ENCODE measurements around the gene PARD3B.
A peak's percentile ranks its signal among the peaks of the same experiment; 100 is the strongest.

Gene PARD3B

DNA sequence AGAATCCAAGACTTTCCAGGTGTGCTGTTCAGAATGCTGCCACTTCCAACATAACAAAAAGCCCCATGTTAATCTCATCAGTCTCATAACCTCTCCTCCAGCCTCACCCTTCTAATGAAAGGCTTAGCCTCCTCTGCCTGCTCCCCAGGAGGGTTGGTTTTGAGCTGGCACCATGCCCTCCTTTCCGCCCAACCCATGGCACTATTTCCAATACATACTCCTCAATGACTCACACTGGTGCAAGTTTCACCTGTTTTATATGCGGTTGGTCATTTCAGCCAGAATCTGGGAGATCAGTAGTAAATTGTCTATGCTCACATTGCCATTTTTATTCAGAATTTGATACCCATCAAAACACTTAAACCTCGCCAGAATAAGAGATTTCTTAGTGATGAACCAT, 979.4 kb downstream of the PARD3B start:
- DNase-seq (ENCODE audit: extremely low read depth in 1 of 2, low read depth in 1 of 2) = no peak

DNA sequence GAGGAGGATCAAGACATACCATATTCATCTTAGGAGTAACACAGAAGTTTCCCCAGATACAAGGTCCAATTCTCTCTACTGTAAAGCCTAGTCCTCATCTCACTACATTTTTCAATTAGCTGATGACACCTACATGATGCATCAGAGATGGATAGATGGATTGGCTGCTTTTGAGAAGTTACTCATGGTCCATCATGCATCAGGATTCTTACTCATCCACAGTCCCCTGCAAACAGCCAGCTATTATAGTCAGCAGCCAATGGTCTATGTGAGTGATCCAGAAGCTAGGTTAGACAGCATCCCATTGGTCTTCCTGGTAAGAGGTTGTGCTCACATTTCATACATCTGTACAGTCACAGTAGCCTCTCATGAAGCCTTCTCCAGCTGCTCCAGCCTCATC, 982.5 kb downstream of the PARD3B start:
- no peak for DNase-seq (ENCODE audit: extremely low read depth in 1 of 2, low read depth in 1 of 2)

DNA sequence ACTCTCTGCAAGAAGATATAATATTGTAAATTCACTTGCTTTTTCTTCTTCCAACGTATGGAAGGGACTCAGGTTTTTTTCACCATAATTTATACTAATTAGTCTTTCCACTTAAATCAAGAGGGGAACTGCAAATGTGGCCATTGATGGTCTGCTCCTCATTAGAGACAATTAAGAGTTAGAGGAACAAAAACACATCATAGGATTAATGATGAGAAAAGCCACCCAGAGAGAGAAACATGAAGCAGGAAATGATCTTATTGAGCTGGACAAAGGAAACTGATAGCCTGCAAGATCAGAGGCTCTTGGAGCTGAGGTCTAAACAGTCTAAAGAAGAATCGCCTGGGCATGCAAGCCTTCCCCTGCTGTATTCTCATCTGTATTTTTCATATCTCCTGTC, 985.8 kb downstream of the PARD3B start:
- DNase-seq (ENCODE audit: extremely low read depth in 1 of 2, low read depth in 1 of 2) = no peak

DNA sequence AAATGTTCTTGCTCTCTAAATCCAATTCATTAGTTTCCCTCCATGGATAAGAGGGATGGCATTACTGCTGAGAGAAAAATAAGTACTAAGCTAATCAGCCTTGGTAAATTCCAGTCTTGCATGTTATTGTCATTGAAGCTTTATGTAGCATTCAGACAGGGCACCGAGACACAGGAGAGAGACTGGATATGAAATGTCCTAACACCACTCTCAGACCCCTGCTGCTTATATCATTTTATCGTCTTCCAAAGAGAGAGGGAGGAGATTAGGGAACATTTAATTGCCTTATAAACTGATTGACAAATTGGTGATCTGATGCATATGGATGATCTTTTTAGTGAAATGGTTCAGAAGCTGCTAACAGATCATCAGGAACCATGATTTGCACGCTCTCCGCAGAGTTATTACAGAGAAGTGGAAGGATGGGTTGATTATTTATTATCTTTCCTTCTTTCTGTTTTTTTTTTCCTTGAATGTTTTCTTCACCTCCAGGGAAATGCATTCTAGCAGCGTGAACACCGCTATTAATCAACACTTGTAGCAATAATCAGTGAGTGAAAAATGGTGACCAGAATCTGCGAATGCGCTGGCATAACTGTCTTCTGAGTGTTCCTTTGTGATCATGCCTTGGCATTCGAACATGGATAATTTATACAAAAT, 986.3 kb downstream of the PARD3B start:
- DNase-seq (ENCODE audit: extremely low read depth in 1 of 2, low read depth in 1 of 2) = no peak

DNA sequence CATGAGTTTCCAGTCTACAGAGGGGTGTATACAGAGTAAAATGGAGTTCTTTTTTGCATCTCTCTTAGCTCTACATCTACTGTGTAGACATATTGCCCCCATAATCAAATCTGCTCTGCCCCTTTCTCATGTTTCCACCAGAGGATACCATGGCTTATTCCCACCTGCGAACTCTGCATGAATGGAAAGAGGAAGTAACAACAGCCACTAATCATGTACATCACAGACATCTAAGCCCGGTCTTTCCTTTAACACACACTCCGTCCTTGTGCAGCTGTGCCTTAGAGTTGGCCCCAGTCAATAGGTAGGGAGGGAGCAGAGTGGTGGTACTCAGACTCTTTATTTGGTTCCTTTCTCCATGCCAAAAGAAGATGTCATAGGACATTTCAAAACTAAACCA, 989.7 kb downstream of the PARD3B start:
- DNase-seq (ENCODE audit: extremely low read depth in 1 of 2, low read depth in 1 of 2) = no peak

DNA sequence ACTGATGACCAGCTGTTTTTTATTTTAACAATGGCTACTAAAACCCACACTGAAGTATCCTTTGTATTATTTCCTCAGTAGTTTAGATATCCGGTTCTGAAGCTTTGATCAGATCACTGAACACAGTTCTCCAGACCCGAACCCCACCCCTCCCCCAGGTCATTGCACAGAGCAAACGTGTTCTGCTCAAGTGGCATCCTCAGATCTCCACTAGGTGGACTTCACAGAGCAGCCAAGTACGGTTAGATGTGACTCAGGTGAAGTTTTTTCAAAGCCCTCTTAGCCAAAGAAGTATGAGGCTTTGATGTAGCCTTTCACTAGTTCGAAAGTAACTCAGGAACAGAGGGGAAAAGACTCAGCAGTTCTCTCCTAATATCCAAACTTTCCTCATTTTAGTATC, 994.3 kb downstream of the PARD3B start:
- DNase-seq (ENCODE audit: extremely low read depth in 1 of 2, low read depth in 1 of 2) = no peak

DNA sequence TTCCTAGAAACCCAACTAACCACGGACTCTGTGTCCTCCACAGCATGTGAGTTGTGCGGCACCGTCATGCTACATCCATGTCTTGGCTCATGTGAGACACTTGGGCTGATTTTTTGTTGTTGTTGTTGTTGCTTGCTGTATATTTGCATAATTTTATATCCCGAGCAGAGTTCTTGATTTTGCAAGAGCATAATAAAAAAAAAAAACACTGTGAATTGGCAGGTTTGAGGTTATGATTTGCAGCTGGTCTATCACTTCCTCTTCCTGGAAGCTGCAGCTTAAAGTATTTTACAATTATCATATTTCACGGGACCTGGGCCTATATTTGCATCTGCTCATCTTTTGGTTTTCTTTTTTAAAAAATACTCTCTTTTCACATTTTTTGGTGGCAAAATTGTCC, 994.8 kb downstream of the PARD3B start:
- no peak for DNase-seq (ENCODE audit: extremely low read depth in 1 of 2, low read depth in 1 of 2)

DNA sequence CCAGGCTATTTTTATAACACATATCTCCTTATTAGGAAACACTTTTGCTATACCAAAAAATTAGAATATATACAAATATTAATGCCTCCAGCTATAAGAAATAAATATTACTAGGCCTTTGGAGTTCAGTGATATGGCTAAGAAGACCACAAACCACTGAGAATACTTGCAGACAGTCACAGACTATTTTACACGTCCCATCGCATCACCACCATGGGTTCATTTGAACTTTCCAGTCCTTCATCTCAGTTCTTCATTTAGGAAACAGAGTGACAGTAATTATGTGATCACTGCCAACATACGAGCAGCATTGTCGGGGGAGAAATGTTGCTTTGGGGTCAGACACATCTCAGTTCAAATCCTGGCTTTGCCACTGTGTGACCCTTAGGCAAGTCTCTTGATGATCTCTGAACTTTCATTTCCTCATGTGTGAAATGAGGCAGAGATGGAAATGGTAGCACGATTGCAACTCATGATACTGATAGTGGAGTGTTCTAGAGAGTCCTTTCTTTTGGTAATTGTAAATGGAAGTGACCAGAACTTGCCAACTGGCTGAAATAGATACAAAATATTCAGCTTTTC, 998.1 kb downstream of the PARD3B start:
- DNase-seq (ENCODE audit: extremely low read depth in 1 of 2, low read depth in 1 of 2) = no peak

DNA sequence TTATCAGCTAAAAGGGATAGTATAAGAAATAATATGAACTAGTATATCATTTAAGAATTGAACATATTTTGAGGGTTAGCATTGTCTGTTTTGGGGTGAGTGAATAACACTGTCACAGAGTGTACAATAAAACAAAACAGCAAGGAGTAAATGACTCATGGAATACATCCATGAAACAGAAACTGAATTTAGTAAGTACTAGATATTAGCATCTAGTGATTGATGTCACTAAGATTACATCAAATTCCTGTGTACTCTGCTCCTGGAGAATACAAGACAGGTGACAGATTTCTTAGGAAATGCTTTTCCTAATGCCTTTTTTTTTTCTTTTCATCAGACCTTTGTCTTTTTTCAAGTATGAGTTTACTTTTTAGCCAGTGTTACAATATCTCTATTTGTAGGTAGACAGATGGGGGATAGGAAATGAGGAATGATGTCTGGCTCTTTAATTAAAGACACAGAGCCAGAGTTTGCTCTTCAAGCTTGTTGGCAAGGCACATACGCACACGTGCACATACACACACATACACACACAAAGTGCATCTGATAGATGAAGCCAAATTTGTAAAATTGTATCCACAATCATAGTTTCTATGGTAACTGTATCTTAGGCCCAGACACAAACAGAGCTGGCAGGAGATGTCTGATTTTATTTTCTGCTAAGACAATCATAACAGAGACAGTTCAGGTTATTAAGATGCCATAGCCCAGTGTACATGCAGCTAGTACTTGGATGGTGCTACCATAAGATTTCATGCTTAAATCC, 998.8 kb downstream of the PARD3B start:
- no peak for DNase-seq (ENCODE audit: extremely low read depth in 1 of 2, low read depth in 1 of 2)

DNA sequence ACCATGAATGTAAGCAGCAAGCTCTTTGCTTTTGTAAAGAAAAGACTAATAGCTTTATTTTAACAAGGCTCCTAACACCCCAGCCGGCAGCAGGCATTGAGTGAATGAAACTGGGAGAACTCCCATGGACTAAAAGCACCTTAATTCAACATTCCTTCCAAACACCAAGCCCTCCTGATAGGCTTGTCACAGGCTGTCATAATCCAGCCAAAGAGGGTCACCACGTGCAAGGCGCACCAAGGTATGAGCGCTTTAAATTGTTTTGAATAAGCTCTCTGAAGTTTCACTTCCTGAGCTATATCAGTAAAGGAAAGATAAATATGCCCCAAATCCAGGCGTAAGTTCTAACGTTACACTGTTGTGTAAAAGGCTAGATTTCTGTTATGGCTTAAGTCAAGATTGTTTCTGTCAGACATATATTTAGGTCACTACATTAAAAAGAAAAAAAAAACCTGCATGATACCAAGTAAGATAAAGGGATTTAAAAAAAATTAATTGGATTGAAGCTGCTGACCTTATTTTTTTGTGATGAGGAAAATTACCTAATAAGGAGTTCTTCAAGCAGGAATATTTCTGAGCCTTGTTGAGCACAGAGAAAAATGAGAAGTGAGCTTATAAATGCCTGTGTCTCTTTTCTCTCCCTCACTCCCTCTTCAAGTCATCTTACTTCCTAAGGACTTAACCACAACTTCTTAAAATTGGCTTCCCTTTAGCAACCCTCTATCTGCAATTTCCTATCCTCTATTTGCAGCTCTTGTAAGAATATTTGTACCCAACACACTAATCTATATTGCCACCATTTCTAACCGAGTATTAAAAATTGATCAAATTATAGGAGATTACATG, 1000.9 kb downstream of the PARD3B start:
- DNase-seq (ENCODE audit: extremely low read depth in 1 of 2, low read depth in 1 of 2) = no peak

DNA sequence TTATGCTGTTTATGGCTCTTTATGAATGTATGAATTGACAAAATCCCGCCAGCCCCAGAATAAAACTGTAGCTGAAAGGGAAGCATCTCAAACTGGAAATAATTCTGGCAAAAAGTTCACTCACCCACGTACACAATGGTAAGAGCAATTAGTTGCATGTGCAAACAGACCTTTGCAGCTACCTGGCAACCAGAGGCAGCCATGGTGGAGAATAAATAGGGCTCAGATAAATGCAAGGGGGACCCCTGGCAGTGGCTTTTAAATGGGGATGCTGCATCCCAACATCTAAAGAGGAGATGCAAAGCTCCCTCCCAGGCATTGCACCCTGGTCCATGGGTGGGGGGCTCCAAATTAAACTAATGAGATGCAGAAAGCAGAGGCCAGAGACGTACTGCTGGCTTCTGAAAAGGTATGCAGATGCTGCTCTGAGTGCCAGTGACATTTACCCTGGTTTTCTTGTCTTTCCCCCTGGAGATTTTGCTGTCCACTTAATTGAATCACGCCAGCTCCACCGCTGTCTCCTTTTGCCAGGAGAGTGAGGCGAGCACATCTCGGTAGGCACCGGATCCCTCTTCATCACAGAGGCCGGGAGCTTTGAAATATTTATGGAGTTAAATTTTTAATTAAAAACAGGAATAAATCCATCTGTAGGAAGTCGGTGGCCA, 1010.4 kb downstream of the PARD3B start:
- DNase-seq (ENCODE audit: extremely low read depth in 1 of 2, low read depth in 1 of 2) = no peak

DNA sequence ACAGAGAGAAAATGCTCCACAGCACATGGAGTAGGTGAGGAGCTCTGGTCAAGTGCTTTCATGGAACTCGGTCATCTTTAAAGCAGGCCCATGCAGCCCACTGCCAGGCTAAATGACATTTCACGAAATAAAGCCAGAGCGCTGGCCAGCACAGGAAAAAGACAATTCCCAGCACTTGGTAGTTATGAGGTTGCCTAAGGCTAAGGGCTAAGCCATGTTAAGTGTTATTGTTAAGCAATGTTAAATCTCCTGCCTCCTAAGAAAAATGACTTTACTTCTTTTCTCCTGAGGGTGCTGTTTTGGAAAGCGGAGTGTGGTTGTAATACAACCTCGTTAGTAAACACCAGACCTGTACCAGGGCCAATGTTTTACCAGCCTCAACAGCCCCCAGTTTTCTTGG, 1011.1 kb downstream of the PARD3B start:
- DNase-seq (ENCODE audit: extremely low read depth in 1 of 2, low read depth in 1 of 2) = no peak

DNA sequence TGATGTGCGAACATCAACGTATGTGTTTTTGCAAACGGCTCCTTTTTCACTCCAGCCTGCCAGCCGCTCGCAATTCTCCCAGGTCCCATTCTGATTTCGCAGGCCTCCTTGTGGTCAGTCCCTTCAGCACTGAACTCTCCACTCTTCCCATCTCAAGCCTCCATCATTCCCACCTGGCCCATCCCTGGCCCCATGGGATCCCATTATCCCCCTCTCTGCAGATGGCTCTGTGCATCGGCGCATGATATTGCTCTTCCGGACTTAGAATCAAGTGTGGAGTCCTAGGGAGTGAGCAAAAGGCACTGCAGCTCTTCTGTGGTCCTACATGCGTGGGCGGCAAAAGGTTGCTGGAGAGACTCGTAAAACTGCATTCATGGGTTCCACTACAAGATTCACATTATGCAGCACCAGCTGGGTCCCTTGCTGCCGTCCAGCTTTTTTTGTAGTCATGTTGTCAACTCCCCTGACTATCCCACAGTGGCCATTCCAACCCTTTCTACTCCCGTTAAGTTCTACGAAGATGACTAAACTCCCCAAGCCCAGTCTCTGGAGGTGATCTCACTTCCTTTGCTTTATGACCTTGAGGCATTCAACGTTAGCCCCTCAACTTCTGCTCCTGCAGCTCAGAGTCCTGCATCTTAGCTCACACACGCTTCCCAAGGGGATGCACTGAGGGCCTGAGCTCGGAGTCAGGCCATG, 1011.7 kb downstream of the PARD3B start:
- DNase-seq (ENCODE audit: extremely low read depth in 1 of 2, low read depth in 1 of 2) = no peak

DNA sequence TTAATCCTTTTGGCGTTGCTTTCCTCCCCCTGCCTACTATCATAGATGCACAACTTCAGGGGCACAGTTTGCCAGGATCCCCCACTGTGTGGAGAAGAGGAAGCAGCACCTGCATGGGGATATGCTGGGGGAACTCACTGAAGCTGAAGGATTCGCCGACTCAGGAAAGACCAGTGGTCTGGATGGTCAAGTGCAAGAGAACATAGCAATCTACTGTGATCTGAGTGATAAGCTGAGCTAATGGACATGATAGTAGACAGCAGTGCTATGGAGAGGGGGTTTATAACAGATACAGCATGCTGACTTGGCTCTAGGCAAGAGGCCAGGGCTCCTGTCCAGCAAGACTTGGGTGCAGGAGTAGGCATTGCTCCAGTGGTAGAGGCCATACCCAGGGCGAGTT, 1012.6 kb downstream of the PARD3B start:
- no peak for DNase-seq (ENCODE audit: extremely low read depth in 1 of 2, low read depth in 1 of 2)

DNA sequence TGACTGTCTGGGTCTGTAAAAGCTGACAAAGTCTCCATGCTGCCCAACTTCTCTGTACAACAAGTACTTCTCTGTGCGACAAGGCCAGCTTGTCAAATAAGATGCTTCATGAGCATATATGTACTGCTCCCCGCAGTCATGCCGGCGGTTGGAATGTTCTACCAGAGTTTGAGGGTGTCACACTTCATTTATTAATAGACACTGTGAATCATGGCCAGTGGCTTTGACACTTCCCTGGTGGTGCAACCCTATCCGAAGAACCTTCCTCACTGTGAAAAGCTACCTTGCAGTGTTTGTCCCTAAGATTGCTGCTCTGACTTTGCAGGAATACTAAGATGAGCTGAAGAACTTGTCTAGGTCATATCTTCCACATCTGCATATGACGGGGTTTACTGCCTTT, 1016.2 kb downstream of the PARD3B start:
- DNase-seq (ENCODE audit: extremely low read depth in 1 of 2, low read depth in 1 of 2) = no peak

DNA sequence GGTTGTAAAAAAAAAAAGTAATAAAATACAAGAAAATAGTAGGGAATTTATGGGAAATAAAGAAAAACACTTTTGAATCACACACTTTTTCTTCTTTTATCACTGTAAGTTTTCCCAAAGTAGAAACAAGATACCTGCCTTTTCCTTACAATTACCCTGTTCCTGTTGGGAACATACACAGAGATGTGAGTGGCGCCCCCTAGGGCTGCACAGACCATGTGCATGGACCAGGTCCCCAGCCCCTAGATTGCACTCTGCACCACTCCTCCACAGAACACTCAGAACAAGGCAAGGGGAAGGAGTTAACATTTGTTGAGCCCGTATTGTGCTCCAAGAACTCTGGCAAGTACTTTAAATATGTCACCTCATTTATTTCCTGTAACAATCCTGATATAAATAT, 1018.4 kb downstream of the PARD3B start:
- peak; percentile 1 to 6 for DNase-seq (ENCODE audit: extremely low read depth in 1 of 2, low read depth in 1 of 2)

DNA sequence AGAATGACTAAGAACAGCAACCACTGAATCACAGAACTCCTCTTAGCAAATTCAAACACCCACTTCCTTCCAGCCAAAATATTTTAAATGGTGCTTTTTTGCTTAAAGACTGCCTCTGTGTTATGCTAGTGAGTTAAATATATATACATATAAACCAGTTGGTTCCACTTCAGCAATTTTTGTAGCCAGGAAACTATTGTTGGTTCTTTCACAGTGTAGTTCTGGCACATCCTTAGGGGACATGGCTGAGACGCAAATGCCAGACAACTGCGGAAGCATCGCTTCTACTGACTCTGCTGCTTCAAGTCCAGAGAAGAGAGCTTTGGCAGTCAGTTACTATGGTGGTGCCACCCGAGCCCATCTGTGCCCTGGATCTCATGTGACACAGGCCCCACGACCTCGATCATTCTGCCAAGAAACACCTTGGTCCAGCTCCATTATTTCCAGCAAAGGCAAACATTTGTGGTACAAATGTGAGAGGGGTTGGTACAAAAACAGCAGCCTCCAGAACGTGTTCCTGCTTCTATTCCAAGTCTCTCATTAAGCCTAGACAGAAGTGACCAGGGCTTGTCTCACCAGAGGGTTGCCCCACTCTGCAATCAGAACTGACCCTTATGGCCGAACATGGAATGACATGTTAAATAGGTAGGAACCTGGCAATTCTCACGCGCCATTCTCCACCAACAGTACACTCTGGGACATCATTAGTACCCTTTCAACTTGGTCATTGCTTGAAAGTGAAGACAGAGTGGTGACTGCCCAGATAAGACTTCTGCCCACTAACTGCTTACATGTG, 1019.3 kb downstream of the PARD3B start:
- no peak for DNase-seq (ENCODE audit: extremely low read depth in 1 of 2, low read depth in 1 of 2)

DNA sequence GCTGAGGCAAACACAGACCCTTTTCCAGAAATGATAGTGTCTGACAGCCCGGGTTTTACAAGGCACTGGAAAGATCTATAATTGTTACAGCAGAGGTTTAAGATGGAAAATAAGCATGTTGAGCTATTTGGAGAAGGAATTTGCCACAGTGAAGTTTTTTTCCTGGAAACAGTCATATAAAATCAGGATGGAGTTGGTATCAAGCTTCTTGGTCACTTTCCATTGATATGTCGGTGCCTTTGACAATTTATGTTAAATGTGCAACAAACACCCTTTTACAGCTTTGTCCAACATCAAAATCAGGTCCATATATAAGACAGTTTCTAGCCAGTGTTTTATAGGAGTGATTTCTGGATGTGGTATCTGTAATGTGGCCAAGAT, 1019.9 kb downstream of the PARD3B start:
- DNase-seq (ENCODE audit: extremely low read depth in 1 of 2, low read depth in 1 of 2) = no peak

DNA sequence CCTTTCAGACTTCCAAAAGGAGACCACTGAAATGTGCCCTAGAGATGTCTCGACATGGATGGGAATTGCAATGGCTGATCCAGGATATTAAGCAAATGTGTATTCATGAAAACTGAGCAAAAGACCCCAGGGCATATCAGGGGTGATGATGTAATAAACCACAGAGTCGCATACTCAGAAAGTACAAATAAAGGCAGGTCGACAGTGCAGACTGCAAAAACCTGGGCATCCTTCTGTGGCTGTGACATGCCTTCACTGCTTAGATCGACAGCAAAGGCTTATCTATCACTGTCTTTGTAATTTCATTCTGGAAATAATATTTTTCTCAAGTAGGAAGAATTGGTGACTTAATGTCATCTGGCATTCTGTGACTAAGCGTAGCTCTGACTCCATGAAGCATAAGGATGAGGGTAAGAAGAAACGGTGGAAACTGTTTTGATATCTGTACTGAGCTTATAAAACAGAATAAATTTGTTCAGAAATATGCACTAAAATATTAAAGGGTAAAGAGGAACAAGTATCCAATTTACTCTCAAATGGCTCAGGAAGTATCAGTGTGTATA, 1021.4 kb downstream of the PARD3B start:
- DNase-seq (ENCODE audit: extremely low read depth in 1 of 2, low read depth in 1 of 2) = no peak
